ENCODE measurements around the gene TMEM101. TPM values are rescaled to one million over a fixed set of nuclear protein-coding genes. Genes with fewer than 3 reads are reported as not detected.
"Not testable (repeated sequence)": the region's sequence is repeated elsewhere in the genome, so short reads cannot be mapped to it uniquely, and the experiment has no call there.

Gene TMEM101
- total RNA-seq, 1 donor from 2014 or later: 33.6 TPM

DNA sequence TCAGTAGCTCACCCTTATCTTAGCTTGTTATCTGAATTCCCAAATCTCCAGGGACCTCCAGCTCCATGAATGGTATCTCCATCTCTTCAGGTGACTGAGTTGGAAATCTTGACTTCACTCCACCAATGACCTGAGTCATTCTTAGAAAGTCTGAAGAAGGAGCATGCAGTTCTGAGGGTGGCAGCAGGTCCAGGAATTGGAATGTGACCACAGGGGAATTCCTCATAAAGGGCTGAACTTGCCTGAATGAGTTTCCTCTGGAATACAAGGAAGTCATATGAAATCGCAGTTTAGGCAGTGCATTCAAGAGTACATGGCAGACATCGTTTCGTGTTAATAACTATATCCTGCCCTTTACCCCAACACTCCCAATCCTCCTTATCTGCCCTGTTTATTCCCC lies 48.5 kb downstream of the TMEM101 start:
- intact Hi-C loops (cut with DNase I): no loop called here
- Histone ChIP-seq H3K4me1 (no peaks in the 10 kb centered on the region), H3K27me3 (no peaks in the 10 kb centered on the region), H3K4me3 (no peak overlapping the region), H3K27ac (no peak overlapping the region), H3K36me3 (no peaks in the 10 kb centered on the region), H3K9me3 (no peaks in the 10 kb centered on the region)
- DNase-seq (ENCODE audit: extremely low spot score in 2 of 2): no peak
- TF ChIP-seq POLR2A (IDR thresholded peaks at IDR 0.05) (no peak), POLR2AphosphoS5 (IDR thresholded peaks at IDR 0.05; ENCODE audit: insufficient read depth in 1 of 2, low read depth in 1 of 2) (no peak)
- TF ChIP-seq, protein P1, sequence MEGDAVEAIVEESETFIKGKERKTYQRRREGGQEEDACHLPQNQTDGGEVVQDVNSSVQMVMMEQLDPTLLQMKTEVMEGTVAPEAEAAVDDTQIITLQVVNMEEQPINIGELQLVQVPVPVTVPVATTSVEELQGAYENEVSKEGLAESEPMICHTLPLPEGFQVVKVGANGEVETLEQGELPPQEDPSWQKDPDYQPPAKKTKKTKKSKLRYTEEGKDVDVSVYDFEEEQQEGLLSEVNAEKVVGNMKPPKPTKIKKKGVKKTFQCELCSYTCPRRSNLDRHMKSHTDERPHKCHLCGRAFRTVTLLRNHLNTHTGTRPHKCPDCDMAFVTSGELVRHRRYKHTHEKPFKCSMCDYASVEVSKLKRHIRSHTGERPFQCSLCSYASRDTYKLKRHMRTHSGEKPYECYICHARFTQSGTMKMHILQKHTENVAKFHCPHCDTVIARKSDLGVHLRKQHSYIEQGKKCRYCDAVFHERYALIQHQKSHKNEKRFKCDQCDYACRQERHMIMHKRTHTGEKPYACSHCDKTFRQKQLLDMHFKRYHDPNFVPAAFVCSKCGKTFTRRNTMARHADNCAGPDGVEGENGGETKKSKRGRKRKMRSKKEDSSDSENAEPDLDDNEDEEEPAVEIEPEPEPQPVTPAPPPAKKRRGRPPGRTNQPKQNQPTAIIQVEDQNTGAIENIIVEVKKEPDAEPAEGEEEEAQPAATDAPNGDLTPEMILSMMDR (IDR thresholded peaks at IDR 0.05): no peak

GRCh38 chr17:43962479-43962878 lies 52.3 kb downstream of the TMEM101 start:
- DNase-seq (ENCODE audit: extremely low spot score in 2 of 2): no peak
- intact Hi-C loops (cut with DNase I): no loop called here
- H3K27me3 ChIP-seq: no peaks in the 10 kb centered on the region
- H3K4me1 ChIP-seq: no peaks in the 10 kb centered on the region
- H3K9me3 ChIP-seq: no peaks in the 10 kb centered on the region
- no peak overlapping the region for H3K27ac ChIP-seq
- no peaks in the 10 kb centered on the region for H3K36me3 ChIP-seq
- no peak overlapping the region for H3K4me3 ChIP-seq
- TF ChIP-seq, protein P1 (IDR thresholded peaks at IDR 0.05): no peak
- TF ChIP-seq POLR2AphosphoS5 (IDR thresholded peaks at IDR 0.05; ENCODE audit: insufficient read depth in 1 of 2, low read depth in 1 of 2) (no peak), POLR2A (IDR thresholded peaks at IDR 0.05) (no peak)

DNA sequence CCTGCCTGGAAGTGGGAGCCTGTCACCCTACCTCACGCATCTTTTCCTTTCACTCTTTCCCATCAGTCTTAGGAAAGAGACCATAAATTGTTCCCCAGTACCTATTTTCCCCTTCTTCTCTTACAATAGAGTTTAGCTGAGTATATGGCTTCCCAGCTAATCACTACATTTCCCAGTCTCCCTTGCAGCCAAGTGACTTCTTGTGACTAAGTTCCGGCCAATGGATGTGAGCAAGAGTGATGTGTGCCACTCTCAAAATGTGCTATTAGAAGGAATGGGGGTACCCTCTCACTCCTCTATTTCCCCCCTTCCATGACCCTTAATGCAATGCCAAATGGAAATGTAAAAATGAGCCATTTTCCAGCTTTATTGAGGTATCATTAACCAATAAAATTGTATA lies 52.8 kb downstream of the TMEM101 start:
- no peak for DNase-seq (ENCODE audit: extremely low spot score in 2 of 2)
- Histone ChIP-seq H3K4me3 (no peak overlapping the region), H3K4me1 (no peaks in the 10 kb centered on the region), H3K9me3 (no peaks in the 10 kb centered on the region), H3K27me3 (no peaks in the 10 kb centered on the region), H3K36me3 (no peaks in the 10 kb centered on the region), H3K27ac (no peak overlapping the region)
- intact Hi-C loops (cut with DNase I): no loop called here
- no peak for TF ChIP-seq POLR2A (IDR thresholded peaks at IDR 0.05)
- TF ChIP-seq, protein P1 (IDR thresholded peaks at IDR 0.05): no peak
- no peak for TF ChIP-seq POLR2AphosphoS5 (IDR thresholded peaks at IDR 0.05; ENCODE audit: insufficient read depth in 1 of 2, low read depth in 1 of 2)

DNA sequence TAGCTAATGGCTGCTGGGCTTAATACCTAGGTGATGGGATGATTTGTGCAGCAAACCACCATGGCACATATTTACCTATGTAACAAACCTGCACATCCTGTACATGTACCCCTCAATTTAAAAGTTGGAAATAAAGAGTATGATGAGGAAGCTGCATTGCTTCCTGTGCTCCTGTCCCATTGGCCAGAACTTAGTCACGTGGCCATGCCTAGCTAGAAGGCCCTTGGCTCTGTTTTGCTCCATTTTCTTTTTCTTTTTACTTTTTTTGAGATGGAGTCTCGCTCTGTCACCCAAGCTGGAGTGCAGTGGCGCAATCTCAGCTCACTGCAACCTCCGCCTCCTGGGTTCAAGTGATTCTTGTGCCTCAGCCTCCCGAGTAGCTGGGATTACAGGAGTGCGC lies 53.5 kb downstream of the TMEM101 start:
- H3K27me3 ChIP-seq; DNase-seq (ENCODE audit: extremely low spot score in 2 of 2); intact Hi-C loops (cut with DNase I); H3K9me3 ChIP-seq; H3K27ac ChIP-seq; H3K4me3 ChIP-seq; H3K4me1 ChIP-seq; H3K36me3 ChIP-seq: not testable (repeated sequence)

Small RNA genes lying within 50 kb of the gene (small RNA-seq; reads per million reads assigned to genes)
- not detected for gene RF00012

Other genes starting within 250 kb of the TMEM101 start
- gene DUSP3, start 236.0 kb downstream of the TMEM101 start, total RNA-seq: 43.5 TPM
- gene CFAP97D1, start 234.5 kb downstream of the TMEM101 start, total RNA-seq: not detected
- 30.2 TPM for gene MPP3, start 181.8 kb downstream of the TMEM101 start, total RNA-seq
- 5.6 TPM for gene CD300LG, start 167.8 kb downstream of the TMEM101 start, total RNA-seq
- gene MPP2, start 107.4 kb downstream of the TMEM101 start, total RNA-seq: 7.6 TPM
- gene PPY, start 72.5 kb downstream of the TMEM101 start, total RNA-seq: not detected
- gene PYY, start 61.0 kb downstream of the TMEM101 start, total RNA-seq: not detected
- gene NAGS, start 10.3 kb downstream of the TMEM101 start, total RNA-seq: 4.9 TPM
- gene LSM12, start 51.7 kb upstream of the TMEM101 start, total RNA-seq: 27.3 TPM
- gene G6PC3, start 55.8 kb upstream of the TMEM101 start, total RNA-seq: 44.0 TPM
- 86.9 TPM for gene HDAC5, start 108.7 kb upstream of the TMEM101 start, total RNA-seq
- 2.0 TPM for gene HROB, start 127.0 kb upstream of the TMEM101 start, total RNA-seq
- not detected for gene ASB16, start 155.7 kb upstream of the TMEM101 start, total RNA-seq
- 34.9 TPM for gene TMUB2, start 172.0 kb upstream of the TMEM101 start, total RNA-seq
- gene ATXN7L3, start 184.9 kb upstream of the TMEM101 start, total RNA-seq: 27.3 TPM
- gene UBTF, start 204.7 kb upstream of the TMEM101 start, total RNA-seq: 53.5 TPM

All from vagina (tissue), 2 donors.